Activated CD4-positive, CD25-positive, alpha-beta regulatory T cell treated with anti-CD3 and anti-CD28 coated beads, Interleukin-2, amount 50 U/mL, for 72 hours (primary cell): Measurements from ENCODE around the gene PCED1B.
"Not testable (repeated sequence)": the region's sequence is repeated elsewhere in the genome, so short reads cannot be mapped to it uniquely, and the experiment has no call there.

ENCODE experiments used
- DNase-seq: peaks from one replicate; pipeline ENCODE4 v3.0.0; 2021

PCED1B gene

DNA sequence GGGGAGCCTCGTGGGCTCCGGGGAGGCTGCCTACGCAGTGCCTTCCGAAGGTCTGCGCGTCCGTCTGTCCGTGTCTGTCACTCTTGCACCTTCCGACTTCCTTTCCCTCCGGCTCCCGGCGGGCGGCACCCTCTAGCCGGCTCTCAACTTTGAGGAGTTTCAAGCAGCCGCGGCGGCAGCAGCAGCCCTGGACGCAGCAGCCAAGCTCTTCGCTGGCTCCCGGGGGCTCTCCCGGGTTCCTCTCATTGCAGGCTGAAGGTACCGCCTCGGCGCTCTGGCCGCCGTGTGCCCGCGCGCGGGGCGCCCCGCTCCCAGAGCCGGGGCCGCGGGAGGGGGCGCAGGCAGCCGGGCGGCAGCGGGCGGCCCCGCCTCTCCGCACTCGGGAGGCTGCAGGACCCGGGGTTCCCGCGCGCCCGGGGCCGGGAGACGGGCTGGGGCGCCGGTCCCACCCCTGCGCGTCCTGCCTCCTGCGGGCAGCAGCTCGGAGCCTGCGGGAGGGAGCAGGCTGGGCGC lies at the start of gene PCED1B, which contains the start of gene AMIGO2:
Gene PCED1B, plus strand, starts transcription at position 154 of the 513 bp plus-strand sequence. CDS start 155,443 bp downstream, outside the sequence.
Gene AMIGO2, minus strand, starts transcription at position 492 of the 513 bp plus-strand sequence. CDS start 957 bp downstream, outside the sequence.
- DNase-seq = peak; percentile 65

- no peak for DNase-seq
Observed at GRCh38 chr12:47029903-47030302, 49.5 kb upstream of the PCED1B start.

- no peak for DNase-seq
Observed at GRCh38 chr12:47032644-47033043, 46.8 kb upstream of the PCED1B start.

- DNase-seq = no peak
Observed at GRCh38 chr12:47033081-47033480, 46.3 kb upstream of the PCED1B start.

- no peak for DNase-seq
Observed at GRCh38 chr12:47033789-47034555, 45.4 kb upstream of the PCED1B start.

GRCh38 chr12:47034661-47035060 lies 44.8 kb upstream of the PCED1B start:
- no peak for DNase-seq

DNA sequence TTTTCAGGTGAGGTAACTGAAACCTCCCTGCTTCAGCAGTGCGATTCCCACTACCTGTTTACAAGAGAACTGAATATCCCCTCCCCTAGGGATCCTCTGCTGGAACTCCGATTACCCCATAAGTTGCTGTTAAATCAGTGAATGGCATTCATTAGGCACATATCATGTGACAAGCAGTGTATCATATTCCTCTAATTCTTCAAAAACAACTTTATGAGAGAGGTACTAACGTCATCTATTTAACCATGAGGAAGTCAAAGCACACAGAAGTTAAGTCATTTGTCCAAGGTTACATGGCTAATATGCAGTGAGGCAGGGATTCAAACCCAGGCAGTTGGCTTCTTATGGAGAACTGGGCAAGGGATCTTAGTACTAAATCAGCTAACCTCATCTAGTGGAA lies 43.9 kb upstream of the PCED1B start:
- DNase-seq = no peak

- no peak for DNase-seq
Observed at GRCh38 chr12:47038270-47038748, 41.1 kb upstream of the PCED1B start.

DNA sequence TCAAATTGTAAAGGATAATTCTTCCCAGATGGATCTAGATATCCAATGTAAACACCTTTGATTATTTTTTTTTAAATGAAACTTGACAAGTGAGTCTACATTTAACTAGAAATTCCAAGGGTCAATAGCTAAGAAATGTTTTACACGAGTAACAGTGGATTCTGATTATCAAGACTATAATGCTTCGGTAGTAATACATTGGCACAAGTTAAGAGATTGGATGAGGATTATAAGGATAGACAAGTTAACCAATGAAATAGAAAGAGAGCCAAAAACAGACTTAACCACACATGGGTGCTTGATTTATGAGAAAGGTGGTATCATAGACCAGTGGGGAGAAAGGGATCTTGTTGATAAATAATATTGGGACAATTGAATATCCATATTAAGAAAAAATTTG lies 40.3 kb upstream of the PCED1B start:
- no peak for DNase-seq

GRCh38 chr12:47039756-47040155 lies 39.7 kb upstream of the PCED1B start:
- no peak for DNase-seq

DNA sequence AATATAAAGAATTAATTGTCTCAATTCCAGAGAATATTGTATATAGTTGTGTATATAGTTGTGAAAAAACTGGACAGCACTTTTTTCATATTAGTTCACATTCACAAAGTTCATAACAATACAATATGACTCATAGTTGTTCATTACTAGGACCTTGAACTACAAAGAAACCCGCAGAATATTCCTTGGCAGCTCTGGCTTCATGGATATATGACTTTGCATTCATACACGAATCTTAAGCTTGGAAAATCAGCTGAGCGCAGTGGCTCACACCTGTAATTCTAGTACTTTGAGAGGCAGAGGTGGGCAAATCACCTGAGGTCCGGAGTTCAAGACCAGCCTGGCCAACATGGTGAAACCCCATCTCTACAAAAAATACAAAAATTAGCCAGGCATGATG lies 38.1 kb upstream of the PCED1B start:
- DNase-seq = no peak

GRCh38 chr12:47048541-47048940 lies 30.9 kb upstream of the PCED1B start:
- no peak for DNase-seq

GRCh38 chr12:47051291-47051690 lies 28.1 kb upstream of the PCED1B start:
- DNase-seq = not testable (repeated sequence)

DNA sequence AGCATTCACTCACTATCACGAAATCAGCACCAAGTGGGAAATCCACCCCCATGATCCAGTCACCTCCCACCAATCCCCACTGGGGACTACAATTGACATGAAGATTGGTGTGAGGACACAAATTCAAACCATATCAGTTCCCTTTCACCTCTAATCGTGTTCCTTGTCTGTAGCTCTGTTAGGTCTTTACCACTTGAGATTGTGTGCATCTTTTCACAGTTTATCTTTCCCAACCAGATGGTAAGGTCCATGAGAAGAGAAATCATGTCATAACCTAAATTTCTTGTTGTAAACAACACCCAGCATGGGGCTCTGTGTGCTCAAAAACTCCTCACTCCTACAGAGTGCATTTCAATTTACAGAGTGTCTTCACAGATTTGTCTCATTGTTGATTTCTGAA lies 27.1 kb upstream of the PCED1B start:
- DNase-seq = no peak

DNA sequence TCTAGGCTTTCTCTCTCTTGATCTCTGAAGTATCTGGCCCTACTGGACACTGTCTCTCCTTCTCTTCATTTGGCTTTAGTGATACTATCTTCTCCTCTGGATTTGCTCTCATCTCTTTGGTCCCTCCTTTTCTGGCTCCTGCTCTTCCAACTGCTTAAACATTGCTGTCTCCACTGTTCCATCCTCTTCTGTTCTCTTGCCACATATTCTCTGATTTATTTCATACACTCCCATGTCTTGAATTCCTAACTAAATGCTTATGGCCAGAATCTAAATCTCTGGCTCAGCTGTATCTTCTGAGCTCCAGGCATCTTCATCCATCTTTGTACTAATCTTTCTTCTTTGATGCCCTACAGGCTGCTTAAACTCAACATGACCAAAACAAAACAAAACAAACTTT lies 25.5 kb upstream of the PCED1B start:
- no peak for DNase-seq

- DNase-seq = no peak
Observed at GRCh38 chr12:47054659-47055058, 24.8 kb upstream of the PCED1B start.

- not testable (repeated sequence) for DNase-seq
Observed at GRCh38 chr12:47055856-47056255, 23.6 kb upstream of the PCED1B start.

GRCh38 chr12:47056944-47057343 lies 22.5 kb upstream of the PCED1B start:
- not testable (repeated sequence) for DNase-seq

GRCh38 chr12:47058640-47059039 lies 20.8 kb upstream of the PCED1B start:
- not testable (repeated sequence) for DNase-seq

GRCh38 chr12:47065546-47065945 lies 13.9 kb upstream of the PCED1B start:
- no peak for DNase-seq

DNA sequence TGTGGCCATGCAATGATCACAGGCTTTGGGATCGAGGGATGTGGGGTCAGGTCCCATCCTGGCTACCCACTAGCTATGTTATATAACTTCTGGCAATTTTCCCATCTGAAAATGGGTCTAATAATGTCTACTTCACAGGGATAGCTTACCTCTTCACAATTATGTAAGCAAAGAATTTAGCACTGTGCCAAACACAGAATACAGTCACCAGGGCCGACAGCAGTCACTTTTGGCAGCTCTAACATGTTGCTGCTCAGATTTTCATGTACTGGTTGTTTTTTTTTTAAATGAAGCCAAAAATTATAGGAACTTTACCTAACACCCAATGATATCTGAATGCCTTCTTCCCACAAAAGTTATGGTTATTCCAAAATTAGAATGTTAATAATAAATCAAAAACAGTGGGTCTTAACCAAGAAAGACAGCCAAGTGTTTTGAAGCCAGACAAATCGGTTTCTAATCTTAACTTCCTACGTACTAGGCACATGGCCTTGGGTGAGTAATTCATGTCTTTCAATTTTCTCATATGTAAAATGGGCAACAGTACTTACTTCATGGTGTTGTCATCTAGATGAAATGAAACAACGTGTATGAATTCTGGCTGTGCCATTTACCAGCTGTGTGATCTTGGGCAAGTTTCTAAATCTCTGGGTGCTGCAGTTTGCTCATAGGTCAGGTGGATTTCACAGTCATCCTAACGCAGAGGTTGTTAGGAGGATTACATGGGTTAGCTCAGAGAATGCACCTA lies 13.0 kb upstream of the PCED1B start:
- no peak for DNase-seq

GRCh38 chr12:47067176-47067575 lies 12.2 kb upstream of the PCED1B start:
- DNase-seq = no peak

DNA sequence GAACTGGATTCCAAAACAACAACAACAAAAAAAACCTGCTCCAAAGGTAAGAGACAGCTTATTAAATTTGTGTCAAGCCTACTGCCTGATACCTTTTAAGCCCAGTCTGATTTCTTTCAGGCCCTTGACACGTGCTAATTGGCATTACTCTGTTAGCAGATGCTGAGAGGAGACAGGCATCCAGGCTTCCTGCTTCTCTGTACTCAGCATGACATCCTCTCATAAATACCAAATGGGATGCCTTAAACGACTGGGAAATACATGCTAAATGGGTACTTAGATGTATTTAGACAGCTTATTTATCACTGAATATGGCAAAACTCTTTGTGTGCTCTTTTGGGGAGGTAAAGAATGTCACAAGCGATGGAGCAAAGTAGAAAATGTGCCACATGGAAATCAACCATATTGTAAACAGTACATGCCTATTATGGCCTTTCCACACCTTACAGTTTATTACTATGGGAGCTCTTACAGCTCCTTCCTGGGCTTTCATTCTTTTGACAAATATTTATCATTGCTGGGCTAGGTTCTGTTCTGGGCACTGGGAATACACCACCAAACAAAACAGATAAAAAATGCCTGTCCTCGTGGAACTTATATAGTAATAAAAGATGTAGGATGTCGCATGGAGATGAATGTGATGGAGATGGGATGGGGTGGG lies 11.5 kb upstream of the PCED1B start:
- DNase-seq = no peak
